Activated CD4-positive, alpha-beta memory T cell treated with anti-CD3 and anti-CD28 coated beads for 36 hours (primary cell): Measurements from ENCODE around the gene SEC16A. TPM values are rescaled to one million over a fixed set of nuclear protein-coding genes. Genes with fewer than 3 reads are reported as not detected.

Experiments
- CTCF ChIA-PET: fragments of 350-600 bp; sonication (Branson Sonifier 250); formaldehyde crosslinking; loops from one replicate; lab custom pipeline; 2021; ENCODE audit warnings: antibody characterized with exemption, inconsistent platforms; lab: Charles Lee
- POLR2A ChIA-PET: fragments of 350-600 bp; sonication (Branson Sonifier 250); formaldehyde crosslinking; loops from one replicate; lab custom pipeline; 2021; ENCODE audit warnings: antibody characterized with exemption; lab: Charles Lee
- DNase-seq: peaks from one replicate; pipeline ENCODE4 v3.0.0-alpha.2; 2020
- H3K27ac Mint-ChIP-seq: one replicate; pipeline ENCODE4 v1.8.0; 2021; ENCODE audit warnings: mixed read lengths
- H3K27me3 Mint-ChIP-seq: one replicate; pipeline ENCODE4 v1.8.0; 2021; ENCODE audit warnings: mixed read lengths
- H3K36me3 Mint-ChIP-seq: one replicate; pipeline ENCODE4 v1.8.0; 2021; ENCODE audit warnings: mixed read lengths
- H3K4me1 Mint-ChIP-seq: one replicate; pipeline ENCODE4 v1.8.0; 2021; ENCODE audit warnings: low read depth, mixed read lengths
- H3K4me3 Mint-ChIP-seq: one replicate; pipeline ENCODE4 v1.8.0; 2021; ENCODE audit warnings: mild to moderate bottlenecking, mixed read lengths
- H3K9me3 Mint-ChIP-seq: one replicate; pipeline ENCODE4 v1.8.0; 2021; ENCODE audit warnings: mixed read lengths
- intact Hi-C: fragments of 100-400 bp; cut with micrococcal nuclease; formaldehyde crosslinking; loops from one replicate; pipeline ENCODE4 v1.15.1; 2023
- total RNA-seq, 2 experiments: library from RNA; stranded (reverse); gene quantifications; one replicate each; pipeline ENCODE4 v1.2.3, GENCODE V29; 2021

The SEC16A gene
- total RNA-seq: 10 to 100 TPM; 54.1 to 57.0 TPM

- Mint-ChIP-seq H3K4me3 (peak within 1 kb of the TSS; percentile 98), H3K27me3 (no peaks in the 10 kb centered on the region), H3K27ac (peak within 1 kb of the TSS; percentile 98), H3K9me3 (no peaks in the 10 kb centered on the region), H3K36me3 (peaks cover 10% of the 10 kb centered on the region), H3K4me1 (peaks cover 30% of the 10 kb centered on the region)
- POLR2A ChIA-PET: interaction anchor here (0.6 kb wide), 1 partner anchor 110 kb away, joined by 3 read pairs; no protein-coding TSS in a partner anchor
- intact Hi-C loops: loop anchor here (1.0 to 5.0 kb wide), 9 partner anchors 46 to 740 kb away; partner anchors contain the start of genes DNLZ, INPP5E, NOTCH1 and PHPT1
- peak; percentile 100 for DNase-seq
- CTCF ChIA-PET: interaction anchor here (0.6 to 9.0 kb wide), 8 partner anchors 15 to 189 kb away, joined by 3 to 106 read pairs (median 20); no protein-coding TSS in a partner anchor
Observed at GRCh38 chr9:136482793-136483588, at the start of gene SEC16A. Gene SEC16A (minus strand): TSS chr9:136483040. CDS start chr9:136477615, 5,425 bp downstream.

- DNase-seq: no peak
- CTCF ChIA-PET: interaction anchor here (1.3 to 2.5 kb wide), 2 partner anchors 46 to 47 kb away, joined by 5 to 16 read pairs; no protein-coding TSS in a partner anchor
- Mint-ChIP-seq H3K9me3 (no peaks in the 10 kb centered on the region), H3K27me3 (no peaks in the 10 kb centered on the region), H3K27ac (peak overlapping the region; percentile 92), H3K4me3 (peak overlapping the region; percentile 23), H3K4me1 (peaks cover 43% of the 10 kb centered on the region), H3K36me3 (peaks cover 6% of the 10 kb centered on the region)
- intact Hi-C loops: loop anchor here (2.0 to 10.0 kb wide), 2 partner anchors 15 to 353 kb away; partner anchors contain the start of genes NOTCH1 and TRAF2
- POLR2A ChIA-PET: interaction anchor here (0.9 to 2.3 kb wide), 5 partner anchors 11 to 129 kb away, joined by 5 to 10 read pairs (median 6); partner anchors contain the start of gene NOTCH1
Observed at GRCh38 chr9:136531904-136532798, 49.3 kb upstream of the SEC16A start.

- ChIA-PET POLR2A (interaction anchor here (2.5 kb wide), 1 partner anchor 8 kb away, joined by 12 read pairs; no protein-coding TSS in a partner anchor), CTCF (interaction anchor here (1.3 kb wide), 1 partner anchor 45 kb away, joined by 5 read pairs; no protein-coding TSS in a partner anchor)
- Mint-ChIP-seq H3K9me3 (no peaks in the 10 kb centered on the region), H3K27me3 (no peaks in the 10 kb centered on the region), H3K4me3 (no peak overlapping the region), H3K4me1 (peaks cover 39% of the 10 kb centered on the region), H3K27ac (peak overlapping the region; percentile 33), H3K36me3 (peaks cover 6% of the 10 kb centered on the region)
- DNase-seq: no peak
- intact Hi-C loops: loop anchor here (10.0 kb wide), 1 partner anchor 353 kb away; the partner anchor contains the start of gene TRAF2
Observed at GRCh38 chr9:136531186-136531903, 48.5 kb upstream of the SEC16A start.

- ChIA-PET CTCF (interaction anchor here (1.3 kb wide), 1 partner anchor 45 kb away, joined by 5 read pairs; no protein-coding TSS in a partner anchor), POLR2A (interaction anchor here (2.5 kb wide), 1 partner anchor 8 kb away, joined by 12 read pairs; no protein-coding TSS in a partner anchor)
- Mint-ChIP-seq H3K4me3 (no peak overlapping the region), H3K27me3 (no peaks in the 10 kb centered on the region), H3K27ac (peak overlapping the region; percentile 45), H3K9me3 (no peaks in the 10 kb centered on the region), H3K36me3 (peaks cover 6% of the 10 kb centered on the region), H3K4me1 (peaks cover 39% of the 10 kb centered on the region)
- no peak for DNase-seq
- intact Hi-C loops: loop anchor here (10.0 kb wide), 1 partner anchor 354 kb away; the partner anchor contains the start of gene TRAF2
Observed at GRCh38 chr9:136530461-136531089, 47.7 kb upstream of the SEC16A start.

- no peaks in the 10 kb centered on the region for H3K9me3 Mint-ChIP-seq
- ChIA-PET POLR2A (interaction anchor here (2.5 kb wide), 1 partner anchor 9 kb away, joined by 12 read pairs; no protein-coding TSS in a partner anchor), CTCF (interaction anchor here (0.6 kb wide), 1 partner anchor 153 kb away, joined by 3 read pairs; no protein-coding TSS in a partner anchor)
- H3K4me1 Mint-ChIP-seq: peaks cover 39% of the 10 kb centered on the region
- H3K27me3 Mint-ChIP-seq: no peaks in the 10 kb centered on the region
- H3K4me3 Mint-ChIP-seq: no peak overlapping the region
- H3K27ac Mint-ChIP-seq: no peak overlapping the region
- H3K36me3 Mint-ChIP-seq: peaks cover 6% of the 10 kb centered on the region
- no peak for DNase-seq
- intact Hi-C loops: loop anchor here (10.0 kb wide), 1 partner anchor 355 kb away; the partner anchor contains the start of gene TRAF2
Observed at GRCh38 chr9:136529516-136530460, 46.9 kb upstream of the SEC16A start.

- H3K27me3 Mint-ChIP-seq: no peaks in the 10 kb centered on the region
- H3K36me3 Mint-ChIP-seq: peaks cover 3% of the 10 kb centered on the region
- H3K4me3 Mint-ChIP-seq: no peak overlapping the region
- no peaks in the 10 kb centered on the region for H3K9me3 Mint-ChIP-seq
- no peak overlapping the region for H3K27ac Mint-ChIP-seq
- POLR2A ChIA-PET: no interaction called here
- intact Hi-C loops: no loop called here
- CTCF ChIA-PET: no interaction called here
- DNase-seq: no peak
- H3K4me1 Mint-ChIP-seq: peaks cover 31% of the 10 kb centered on the region
Observed at GRCh38 chr9:136528716-136529341, 46.0 kb upstream of the SEC16A start.

GRCh38 chr9:136527721-136528710 lies 45.2 kb upstream of the SEC16A start:
- ChIA-PET CTCF (interaction anchor here (1.1 kb wide), 1 partner anchor 42 kb away, joined by 3 read pairs; no protein-coding TSS in a partner anchor), POLR2A (interaction anchor here (1.0 kb wide), 1 partner anchor 11 kb away, joined by 4 read pairs; no protein-coding TSS in a partner anchor)
- intact Hi-C loops: no loop called here
- no peaks in the 10 kb centered on the region for H3K27me3 Mint-ChIP-seq
- no peak overlapping the region for H3K27ac Mint-ChIP-seq
- peaks cover 3% of the 10 kb centered on the region for H3K36me3 Mint-ChIP-seq
- H3K4me1 Mint-ChIP-seq: peaks cover 23% of the 10 kb centered on the region
- no peaks in the 10 kb centered on the region for H3K9me3 Mint-ChIP-seq
- no peak for DNase-seq
- H3K4me3 Mint-ChIP-seq: no peak overlapping the region

GRCh38 chr9:136527131-136527530 lies 44.3 kb upstream of the SEC16A start:
- H3K4me3 Mint-ChIP-seq: no peak overlapping the region
- ChIA-PET POLR2A (interaction anchor here (1.0 kb wide), 1 partner anchor 11 kb away, joined by 4 read pairs; no protein-coding TSS in a partner anchor), CTCF (interaction anchor here (1.1 kb wide), 1 partner anchor 41 kb away, joined by 3 read pairs; no protein-coding TSS in a partner anchor)
- no peak overlapping the region for H3K27ac Mint-ChIP-seq
- intact Hi-C loops: no loop called here
- H3K4me1 Mint-ChIP-seq: peaks cover 14% of the 10 kb centered on the region
- H3K36me3 Mint-ChIP-seq: peaks cover under 1% of the 10 kb centered on the region
- H3K27me3 Mint-ChIP-seq: no peaks in the 10 kb centered on the region
- DNase-seq: no peak
- no peaks in the 10 kb centered on the region for H3K9me3 Mint-ChIP-seq
